Nephron progenitor cell (in vitro differentiated cells): ENCODE measurements around the gene VSNL1.

ENCODE experiments used
- DNase-seq: peaks from one replicate; pipeline ENCODE4 v3.0.0; 2021
- H3K27ac Mint-ChIP-seq: 2 replicates; pipeline ENCODE4 v1.8.0; 2021; ENCODE audit warnings: mild to moderate bottlenecking, moderate library complexity, mixed read lengths
- H3K27me3 Mint-ChIP-seq: 2 replicates; pipeline ENCODE4 v1.8.0; 2021; ENCODE audit warnings: mild to moderate bottlenecking, low read depth, mixed read lengths; ENCODE audit not compliant: poor library complexity
- H3K36me3 Mint-ChIP-seq: 2 replicates; pipeline ENCODE4 v1.8.0; 2021; ENCODE audit warnings: low read depth, mixed read lengths
- H3K4me1 Mint-ChIP-seq: 2 replicates; pipeline ENCODE4 v1.8.0; 2021; ENCODE audit warnings: mixed read lengths
- H3K4me3 Mint-ChIP-seq: 2 replicates; pipeline ENCODE4 v1.8.0; 2021; ENCODE audit warnings: mild to moderate bottlenecking, moderate library complexity, mixed read lengths
- H3K9me3 Mint-ChIP-seq: 2 replicates; pipeline ENCODE4 v1.8.0; 2021; ENCODE audit warnings: mild to moderate bottlenecking, moderate library complexity, mixed read lengths
- CTCF ChIP-seq: fragments of 200-600 bp; sonication (generic); IDR thresholded peaks from 2 replicates; pipeline ENCODE4 v1.5.0; 2021; ENCODE audit warnings: antibody characterized with exemption

The VSNL1 gene

GRCh38 chr2:17593445-17593840 lies 52.9 kb downstream of the VSNL1 start:
- DNase-seq = no peak
- no peaks in the 10 kb centered on the region for H3K9me3 Mint-ChIP-seq

GRCh38 chr2:17593841-17594491 lies 53.5 kb downstream of the VSNL1 start:
- H3K9me3 Mint-ChIP-seq = no peaks in the 10 kb centered on the region
- H3K27me3 Mint-ChIP-seq = peaks cover 2% of the 10 kb centered on the region
- no peak for TF ChIP-seq CTCF
- H3K36me3 Mint-ChIP-seq = no peaks in the 10 kb centered on the region
- DNase-seq = no peak
- H3K4me3 Mint-ChIP-seq = no peak overlapping the region
- H3K27ac Mint-ChIP-seq = no peak overlapping the region
- peaks cover 22% of the 10 kb centered on the region for H3K4me1 Mint-ChIP-seq

More at GRCh38 chr2:17593445-17593840, 52.9 kb downstream of the VSNL1 start:
- Mint-ChIP-seq H3K4me1 (peaks cover 22% of the 10 kb centered on the region), H3K36me3 (no peaks in the 10 kb centered on the region), H3K4me3 (no peak overlapping the region), H3K27ac (no peak overlapping the region), H3K27me3 (peaks cover 2% of the 10 kb centered on the region)
- TF ChIP-seq CTCF = no peak

GRCh38 chr2:17594533-17595401 lies 54.3 kb downstream of the VSNL1 start:
- no peak overlapping the region for H3K4me3 Mint-ChIP-seq
- peaks cover 2% of the 10 kb centered on the region for H3K27me3 Mint-ChIP-seq
- TF ChIP-seq CTCF = no peak
- H3K9me3 Mint-ChIP-seq = no peaks in the 10 kb centered on the region
- no peak overlapping the region for H3K27ac Mint-ChIP-seq
- H3K36me3 Mint-ChIP-seq = no peaks in the 10 kb centered on the region
- H3K4me1 Mint-ChIP-seq = peaks cover 22% of the 10 kb centered on the region
- DNase-seq = no peak

- no peak for TF ChIP-seq CTCF
- H3K4me1 Mint-ChIP-seq = peaks cover 17% of the 10 kb centered on the region
- H3K27me3 Mint-ChIP-seq = peaks cover 5% of the 10 kb centered on the region
- H3K27ac Mint-ChIP-seq = no peak overlapping the region
- H3K4me3 Mint-ChIP-seq = no peak overlapping the region
- no peak for DNase-seq
- H3K9me3 Mint-ChIP-seq = no peaks in the 10 kb centered on the region
- no peaks in the 10 kb centered on the region for H3K36me3 Mint-ChIP-seq
Observed at GRCh38 chr2:17599617-17600016, 59.1 kb downstream of the VSNL1 start.

- Mint-ChIP-seq H3K4me1 (peaks cover 10% of the 10 kb centered on the region), H3K4me3 (no peak overlapping the region), H3K9me3 (no peaks in the 10 kb centered on the region), H3K36me3 (no peaks in the 10 kb centered on the region), H3K27me3 (peaks cover 5% of the 10 kb centered on the region), H3K27ac (no peak overlapping the region)
- TF ChIP-seq CTCF = no peak
- no peak for DNase-seq
Observed at GRCh38 chr2:17600556-17601204, 60.2 kb downstream of the VSNL1 start.
